Measurements from ENCODE around the gene USP5.

DNA sequence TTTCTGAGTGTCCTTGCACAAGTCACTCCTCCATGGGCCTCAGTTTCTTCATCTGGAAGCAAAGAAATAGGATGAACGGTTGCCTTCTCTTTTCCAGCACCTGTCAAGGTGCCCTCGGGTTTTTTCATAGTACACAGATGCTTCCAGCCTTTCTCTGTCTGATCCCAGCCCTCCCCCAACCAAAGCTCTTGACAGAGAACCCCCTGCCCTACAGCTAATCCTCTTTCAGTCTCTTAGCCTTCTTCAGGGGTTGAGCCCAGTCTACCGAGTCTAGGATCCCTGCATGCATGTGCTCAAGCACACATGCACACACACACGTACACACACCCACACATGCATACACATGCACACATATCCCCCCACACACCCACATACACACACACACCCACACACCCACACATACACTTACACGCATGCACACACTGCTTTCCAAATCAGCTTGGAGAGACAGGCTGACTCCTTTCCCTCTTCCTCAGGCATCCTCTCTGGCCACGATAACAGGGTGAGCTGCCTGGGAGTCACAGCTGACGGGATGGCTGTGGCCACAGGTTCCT lies 5.6 kb upstream of the USP5 start:
- TF ChIP-seq CTCF (IDR thresholded peaks at IDR 0.05; ENCODE audit: poor library complexity) (no peak), EZH2 (IDR thresholded peaks at IDR 0.05; ENCODE audit: borderline replicate concordance) (no peak)

Measured in hepatocyte (in vitro differentiated cells).